NB4 (cell line): Measurements from ENCODE around the gene RPS6KC1.
A peak's percentile ranks its signal among the peaks of the same experiment; 100 is the strongest.

ENCODE experiments used
- DNase-seq: peaks from one replicate; pipeline ENCODE4 v3.0.0; 2010; ENCODE audit warnings: low read depth
- H3K4me3 ChIP-seq: one replicate; pipeline ENCODE4 v1.5.1; 2011; ENCODE audit warnings: mild to moderate bottlenecking, low read depth, low read length, moderate library complexity
- MYC ChIP-seq: IDR thresholded peaks from 2 replicates; pipeline ENCODE4 v1.6.1; 2011; ENCODE audit warnings: low read depth, low read length
- POLR2A ChIP-seq: IDR thresholded peaks from 2 replicates; pipeline ENCODE4 v1.6.1; 2011; ENCODE audit warnings: mild to moderate bottlenecking; ENCODE audit not compliant: insufficient read length; ENCODE audit errors: extremely low read depth
- TF ChIP-seq, protein P1 (sequence below): IDR thresholded peaks from one replicate; pipeline ENCODE4 v1.5.1; 2012; ENCODE audit warnings: low read depth, low read length
- TF ChIP-seq, protein P2 (sequence below): IDR thresholded peaks from 2 replicates; pipeline ENCODE4 v1.6.1; 2011; ENCODE audit warnings: low read depth, low read length

The RPS6KC1 gene

DNA sequence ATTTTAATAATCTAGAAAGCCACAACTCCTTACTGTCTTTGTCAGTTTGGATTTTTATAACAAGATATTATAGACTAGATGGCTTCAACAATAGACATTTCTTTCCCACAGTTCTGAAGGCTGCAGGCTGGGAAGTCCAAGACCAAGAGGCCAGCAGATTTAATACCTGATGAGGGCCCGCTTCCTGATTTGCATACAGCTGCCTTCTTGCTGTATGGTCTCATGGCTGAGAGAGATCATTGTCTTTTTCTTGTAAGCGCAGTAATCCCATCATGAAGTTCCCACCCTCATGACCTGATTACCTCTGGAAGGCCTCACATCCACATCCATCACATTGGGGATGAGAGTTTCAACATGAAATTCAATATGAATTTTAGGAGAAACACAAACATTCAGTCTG lies 9.8 kb downstream of the RPS6KC1 start:
- no peak overlapping the region for H3K4me3 ChIP-seq
- TF ChIP-seq, protein P1, sequence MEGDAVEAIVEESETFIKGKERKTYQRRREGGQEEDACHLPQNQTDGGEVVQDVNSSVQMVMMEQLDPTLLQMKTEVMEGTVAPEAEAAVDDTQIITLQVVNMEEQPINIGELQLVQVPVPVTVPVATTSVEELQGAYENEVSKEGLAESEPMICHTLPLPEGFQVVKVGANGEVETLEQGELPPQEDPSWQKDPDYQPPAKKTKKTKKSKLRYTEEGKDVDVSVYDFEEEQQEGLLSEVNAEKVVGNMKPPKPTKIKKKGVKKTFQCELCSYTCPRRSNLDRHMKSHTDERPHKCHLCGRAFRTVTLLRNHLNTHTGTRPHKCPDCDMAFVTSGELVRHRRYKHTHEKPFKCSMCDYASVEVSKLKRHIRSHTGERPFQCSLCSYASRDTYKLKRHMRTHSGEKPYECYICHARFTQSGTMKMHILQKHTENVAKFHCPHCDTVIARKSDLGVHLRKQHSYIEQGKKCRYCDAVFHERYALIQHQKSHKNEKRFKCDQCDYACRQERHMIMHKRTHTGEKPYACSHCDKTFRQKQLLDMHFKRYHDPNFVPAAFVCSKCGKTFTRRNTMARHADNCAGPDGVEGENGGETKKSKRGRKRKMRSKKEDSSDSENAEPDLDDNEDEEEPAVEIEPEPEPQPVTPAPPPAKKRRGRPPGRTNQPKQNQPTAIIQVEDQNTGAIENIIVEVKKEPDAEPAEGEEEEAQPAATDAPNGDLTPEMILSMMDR, result no peak
- TF ChIP-seq MYC (no peak), POLR2A (no peak)
- TF ChIP-seq, protein P2, sequence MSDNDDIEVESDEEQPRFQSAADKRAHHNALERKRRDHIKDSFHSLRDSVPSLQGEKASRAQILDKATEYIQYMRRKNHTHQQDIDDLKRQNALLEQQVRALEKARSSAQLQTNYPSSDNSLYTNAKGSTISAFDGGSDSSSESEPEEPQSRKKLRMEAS, result no peak
- no peak for DNase-seq

DNA sequence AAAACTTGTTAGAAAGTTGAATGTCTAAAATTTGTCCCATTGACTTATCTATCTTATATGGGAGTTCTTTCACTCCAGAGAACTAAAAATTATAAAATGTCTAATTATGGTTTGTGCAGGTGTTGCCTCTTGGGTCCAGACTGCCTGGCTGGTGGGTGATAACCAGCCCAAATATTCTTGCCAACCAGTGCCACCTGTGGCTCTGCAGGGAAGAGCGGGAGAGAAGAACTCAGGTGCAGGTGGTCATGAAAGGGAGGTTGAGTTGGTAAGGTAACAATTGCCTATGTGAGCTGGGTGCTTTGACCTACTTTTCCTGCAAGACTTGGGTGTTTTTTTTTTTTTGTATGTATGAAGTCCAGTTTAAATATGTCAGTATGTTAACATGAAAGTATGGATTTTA lies 10.2 kb downstream of the RPS6KC1 start:
- H3K4me3 ChIP-seq, result no peak overlapping the region
- TF ChIP-seq, protein P2, result no peak
- no peak for TF ChIP-seq POLR2A
- TF ChIP-seq, protein P1, result no peak
- TF ChIP-seq MYC, result no peak
- no peak for DNase-seq

DNA sequence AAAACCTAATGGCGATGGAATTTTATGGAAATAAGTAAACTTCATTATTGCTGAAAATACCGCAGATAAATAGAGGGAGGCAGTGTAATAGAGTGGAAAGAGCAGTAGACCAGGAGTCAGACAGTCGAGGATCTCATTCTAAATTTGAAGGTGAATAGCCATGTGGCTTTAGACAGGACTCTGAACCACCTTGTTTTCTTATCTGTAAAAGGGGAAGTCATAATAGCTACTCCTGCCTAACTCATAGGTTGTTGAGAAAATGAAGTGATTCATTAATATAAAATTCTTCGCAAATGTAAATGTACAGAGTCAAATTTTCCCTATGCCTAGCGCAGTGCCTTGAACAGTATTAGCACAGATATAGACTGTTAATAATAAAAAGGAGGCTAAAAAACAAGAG lies 14.8 kb downstream of the RPS6KC1 start:
- no peak for DNase-seq
- no peak for TF ChIP-seq MYC
- TF ChIP-seq, protein P1, result no peak
- TF ChIP-seq, protein P2, result peak; percentile 23; the same call in 1 of the 2 replicates
- no peak overlapping the region for H3K4me3 ChIP-seq

DNA sequence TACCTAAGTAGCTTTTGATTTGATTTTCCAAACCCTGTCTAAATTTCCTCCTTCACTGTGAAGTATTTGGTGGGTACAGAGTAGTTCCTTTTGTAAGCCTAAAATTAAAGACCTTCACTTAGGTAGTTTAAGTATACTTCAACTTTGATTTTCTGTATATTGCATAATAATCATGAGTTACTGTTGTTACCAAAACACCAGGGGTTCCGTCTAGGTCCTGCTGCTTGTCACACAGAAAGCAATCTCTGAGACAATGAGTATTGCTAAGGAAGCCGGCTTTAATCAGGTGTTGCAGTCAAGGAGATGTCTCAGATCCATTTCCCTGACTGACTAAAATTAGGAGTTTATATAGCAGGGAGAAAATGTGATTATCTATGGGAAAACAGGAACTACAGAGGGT lies 15.3 kb downstream of the RPS6KC1 start:
- no peak overlapping the region for H3K4me3 ChIP-seq
- TF ChIP-seq POLR2A (no peak), MYC (no peak)
- TF ChIP-seq, protein P2, result no peak
- TF ChIP-seq, protein P1, result no peak
- no peak for DNase-seq

DNA sequence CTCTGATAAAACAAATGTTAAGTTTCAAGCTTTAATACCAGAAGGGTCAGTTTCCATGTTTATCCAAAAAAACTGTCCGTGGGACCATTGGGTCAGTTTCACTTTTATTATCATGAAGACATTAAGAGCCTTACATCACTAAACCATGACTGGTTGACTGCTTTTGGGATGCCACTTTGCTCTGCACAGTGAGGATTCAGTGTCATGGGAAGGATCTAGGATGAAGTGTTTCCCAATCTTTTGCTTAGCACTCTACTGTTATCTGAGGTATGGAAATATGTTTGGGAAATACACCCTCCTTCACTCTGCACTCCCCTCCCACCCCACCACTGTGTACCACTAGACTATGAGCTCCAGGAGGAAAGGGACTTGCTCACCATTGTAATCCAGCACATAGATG lies 16.3 kb downstream of the RPS6KC1 start:
- DNase-seq, result no peak
- no peak overlapping the region for H3K4me3 ChIP-seq
- TF ChIP-seq POLR2A (no peak), MYC (no peak)
- TF ChIP-seq, protein P1, result no peak
- TF ChIP-seq, protein P2, result no peak

DNA sequence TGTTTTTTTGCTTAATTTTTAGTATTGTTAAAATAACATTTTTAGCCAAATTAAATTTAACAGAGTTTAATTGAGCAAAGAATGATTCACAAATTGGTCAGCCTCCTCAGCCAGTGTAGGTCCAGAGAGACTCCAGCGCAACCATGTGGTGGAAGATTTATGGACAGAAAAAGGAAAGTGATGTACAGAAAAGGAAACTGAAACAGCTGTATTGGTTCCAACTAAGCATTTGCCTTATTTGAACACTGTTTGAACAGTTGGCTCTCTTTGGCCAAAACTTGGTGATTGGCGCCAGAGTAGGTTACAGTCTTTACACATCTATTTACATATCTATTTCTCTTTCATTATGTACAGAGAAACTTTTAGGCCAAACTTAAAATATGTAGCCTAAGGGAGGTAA lies 19.4 kb downstream of the RPS6KC1 start:
- H3K4me3 ChIP-seq, result no peak overlapping the region
- DNase-seq, result peak; percentile 56
- TF ChIP-seq MYC, result no peak
- TF ChIP-seq, protein P1, result no peak
- no peak for TF ChIP-seq POLR2A
- TF ChIP-seq, protein P2, result peak; percentile 28; the same call in 1 of the 2 replicates
